ENCODE measurements around the gene EPC2.

Gene EPC2

DNA sequence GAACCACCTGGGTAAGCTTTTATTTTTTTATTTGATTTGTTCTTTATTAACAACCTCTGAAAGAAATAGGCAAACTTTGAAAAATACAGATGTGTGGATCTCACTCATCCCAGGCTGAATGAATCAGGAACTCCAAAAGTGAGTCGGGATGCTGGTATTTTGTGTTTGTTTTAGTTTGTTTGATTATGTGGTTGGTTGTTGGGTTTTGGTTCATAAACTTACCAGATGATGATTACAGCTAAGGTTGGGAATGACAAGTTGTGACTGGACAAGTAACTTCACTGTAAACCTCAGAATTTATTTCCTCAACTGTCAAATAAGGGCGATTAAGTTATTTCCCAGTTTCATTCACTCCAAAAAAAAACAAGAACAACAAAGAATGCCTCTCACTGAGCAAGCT is 150.0 kb downstream of the EPC2 start:
- no peaks in the 10 kb centered on the region for H3K9me3 ChIP-seq (ENCODE audit: insufficient read depth, low read depth, low read length)
- no peak overlapping the region for H3K4me2 ChIP-seq (ENCODE audit: low read depth, low read length, poor library complexity, severe bottlenecking)
- H3K9me2 ChIP-seq (replicated peaks; ENCODE audit: low read depth, low read length): no peaks in the 10 kb centered on the region
- no peak for TF ChIP-seq EZH2phosphoT487 (IDR thresholded peaks at IDR 0.05; ENCODE audit: borderline replicate concordance)
- TF ChIP-seq, protein P1, sequence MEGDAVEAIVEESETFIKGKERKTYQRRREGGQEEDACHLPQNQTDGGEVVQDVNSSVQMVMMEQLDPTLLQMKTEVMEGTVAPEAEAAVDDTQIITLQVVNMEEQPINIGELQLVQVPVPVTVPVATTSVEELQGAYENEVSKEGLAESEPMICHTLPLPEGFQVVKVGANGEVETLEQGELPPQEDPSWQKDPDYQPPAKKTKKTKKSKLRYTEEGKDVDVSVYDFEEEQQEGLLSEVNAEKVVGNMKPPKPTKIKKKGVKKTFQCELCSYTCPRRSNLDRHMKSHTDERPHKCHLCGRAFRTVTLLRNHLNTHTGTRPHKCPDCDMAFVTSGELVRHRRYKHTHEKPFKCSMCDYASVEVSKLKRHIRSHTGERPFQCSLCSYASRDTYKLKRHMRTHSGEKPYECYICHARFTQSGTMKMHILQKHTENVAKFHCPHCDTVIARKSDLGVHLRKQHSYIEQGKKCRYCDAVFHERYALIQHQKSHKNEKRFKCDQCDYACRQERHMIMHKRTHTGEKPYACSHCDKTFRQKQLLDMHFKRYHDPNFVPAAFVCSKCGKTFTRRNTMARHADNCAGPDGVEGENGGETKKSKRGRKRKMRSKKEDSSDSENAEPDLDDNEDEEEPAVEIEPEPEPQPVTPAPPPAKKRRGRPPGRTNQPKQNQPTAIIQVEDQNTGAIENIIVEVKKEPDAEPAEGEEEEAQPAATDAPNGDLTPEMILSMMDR (conservative IDR thresholded peaks at IDR 0.05; ENCODE audit: low read length): no peak
- H3K27me3 ChIP-seq (ENCODE audit: insufficient read depth, low read length, poor library complexity, severe bottlenecking): no peaks in the 10 kb centered on the region
- no peaks in the 10 kb centered on the region for H3F3A ChIP-seq (ENCODE audit: low read depth)
- H3K4me3 ChIP-seq (ENCODE audit: low read length, poor library complexity, severe bottlenecking): no peak overlapping the region
- H4K20me1 ChIP-seq (ENCODE audit: insufficient read depth, low read length, poor library complexity, severe bottlenecking): no peaks in the 10 kb centered on the region
- H3K79me2 ChIP-seq (ENCODE audit: insufficient read depth, low read length): no peaks in the 10 kb centered on the region
- H3K9ac ChIP-seq (ENCODE audit: low read depth, low read length, poor library complexity, severe bottlenecking): no peak overlapping the region
- peaks cover 6% of the 10 kb centered on the region; the same call in 1 of the 2 replicates for H3K36me3 ChIP-seq (ENCODE audit: insufficient read depth, low read length)
- no peaks in the 10 kb centered on the region for H3K4me1 ChIP-seq (ENCODE audit: insufficient read depth, low read length, poor library complexity, severe bottlenecking)
- no peak overlapping the region for H2AFZ ChIP-seq (ENCODE audit: low read length)

DNA sequence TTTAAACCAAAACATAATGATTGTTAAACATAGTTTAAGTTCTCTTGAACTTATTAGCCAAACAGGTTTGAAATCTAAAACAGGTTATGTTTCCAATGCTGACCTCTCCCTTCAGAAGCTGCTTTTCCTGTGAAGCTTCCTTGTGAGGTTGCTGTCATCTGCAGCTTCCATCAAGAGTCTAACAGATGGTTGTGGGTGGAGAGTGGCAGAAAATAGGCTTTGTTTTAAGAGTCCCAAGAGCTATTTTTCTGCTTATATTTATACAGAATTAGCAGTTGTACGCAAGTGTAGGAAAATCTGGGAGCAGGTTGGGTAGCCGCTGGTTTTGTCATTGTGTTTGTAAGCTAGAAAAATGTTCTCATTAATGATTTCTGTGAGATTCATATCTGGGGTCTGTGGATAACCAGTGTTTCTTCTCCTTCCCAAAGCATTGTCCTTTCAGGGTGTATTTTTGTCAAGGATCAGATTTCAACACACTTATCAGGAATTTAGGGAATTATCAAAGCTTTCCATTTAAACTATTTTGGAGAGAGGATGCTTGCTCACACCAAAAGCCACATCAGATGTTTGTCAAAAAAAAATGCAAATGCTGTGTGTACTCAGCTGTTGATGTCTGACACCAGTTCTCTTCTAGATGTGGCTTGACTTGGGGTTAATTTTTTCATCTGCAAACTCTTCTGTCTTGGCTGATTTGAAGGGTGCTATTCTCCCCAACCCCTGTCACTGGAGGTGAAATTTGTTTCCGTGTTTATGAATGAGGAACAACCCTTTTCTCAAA is 152.4 kb downstream of the EPC2 start:
- no peaks in the 10 kb centered on the region for H3F3A ChIP-seq (ENCODE audit: low read depth)
- no peaks in the 10 kb centered on the region for H3K36me3 ChIP-seq (ENCODE audit: insufficient read depth, low read length)
- no peaks in the 10 kb centered on the region for H3K79me2 ChIP-seq (ENCODE audit: insufficient read depth, low read length)
- H3K9ac ChIP-seq (ENCODE audit: low read depth, low read length, poor library complexity, severe bottlenecking): no peak overlapping the region
- H3K9me2 ChIP-seq (replicated peaks; ENCODE audit: low read depth, low read length): no peaks in the 10 kb centered on the region
- H3K9me3 ChIP-seq (ENCODE audit: insufficient read depth, low read depth, low read length): no peaks in the 10 kb centered on the region
- no peaks in the 10 kb centered on the region for H3K27me3 ChIP-seq (ENCODE audit: insufficient read depth, low read length, poor library complexity, severe bottlenecking)
- no peak overlapping the region for H2AFZ ChIP-seq (ENCODE audit: low read length)
- no peaks in the 10 kb centered on the region for H3K4me1 ChIP-seq (ENCODE audit: insufficient read depth, low read length, poor library complexity, severe bottlenecking)
- TF ChIP-seq EZH2phosphoT487 (IDR thresholded peaks at IDR 0.05; ENCODE audit: borderline replicate concordance): no peak
- TF ChIP-seq, protein P1 (conservative IDR thresholded peaks at IDR 0.05; ENCODE audit: low read length): no peak
- H4K20me1 ChIP-seq (ENCODE audit: insufficient read depth, low read length, poor library complexity, severe bottlenecking): no peaks in the 10 kb centered on the region
- no peak overlapping the region for H3K4me3 ChIP-seq (ENCODE audit: low read length, poor library complexity, severe bottlenecking)
- no peak overlapping the region for H3K4me2 ChIP-seq (ENCODE audit: low read depth, low read length, poor library complexity, severe bottlenecking)

DNA sequence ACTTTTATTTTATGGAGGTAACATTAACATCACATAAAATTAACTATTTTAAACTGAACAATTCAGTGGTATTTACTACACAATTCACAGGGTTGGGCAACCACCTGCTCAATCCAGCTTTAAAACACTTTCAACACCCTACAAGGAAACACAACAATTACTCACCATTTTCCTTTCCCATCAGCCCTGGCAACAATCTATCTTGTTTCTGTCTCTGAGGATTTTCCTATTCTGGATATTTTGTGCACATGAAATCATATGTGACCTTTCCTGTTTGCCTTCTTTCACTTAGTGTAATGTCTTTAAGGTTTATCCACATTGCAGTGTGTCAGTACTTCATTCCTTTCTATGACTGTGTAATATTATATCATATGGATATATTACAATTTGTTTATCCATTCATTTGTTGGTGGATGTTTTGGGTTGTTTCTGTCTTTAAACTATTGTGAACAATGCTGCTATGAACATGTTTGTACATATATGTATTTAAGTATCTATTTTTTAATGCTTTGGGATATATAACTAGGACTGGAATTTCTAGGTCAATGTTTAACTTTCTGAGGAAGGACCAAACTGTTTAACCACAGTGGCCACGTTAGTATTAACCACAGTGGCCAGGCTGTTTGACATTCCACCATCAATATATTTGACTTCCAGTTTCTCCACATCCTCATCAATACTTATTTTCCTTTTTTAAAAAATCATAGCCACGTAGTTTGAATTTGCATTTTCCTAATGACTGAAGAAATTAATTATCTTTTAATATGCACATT is 158.1 kb downstream of the EPC2 start:
- Histone ChIP-seq H3F3A (ENCODE audit: low read depth) (no peaks in the 10 kb centered on the region), H3K79me2 (ENCODE audit: insufficient read depth, low read length) (no peaks in the 10 kb centered on the region), H3K9me2 (replicated peaks; ENCODE audit: low read depth, low read length) (no peaks in the 10 kb centered on the region), H3K36me3 (ENCODE audit: insufficient read depth, low read length) (no peaks in the 10 kb centered on the region), H2AFZ (ENCODE audit: low read length) (no peak overlapping the region), H4K20me1 (ENCODE audit: insufficient read depth, low read length, poor library complexity, severe bottlenecking) (no peaks in the 10 kb centered on the region), H3K4me1 (ENCODE audit: insufficient read depth, low read length, poor library complexity, severe bottlenecking) (no peaks in the 10 kb centered on the region), H3K4me3 (ENCODE audit: low read length, poor library complexity, severe bottlenecking) (no peak overlapping the region), H3K4me2 (ENCODE audit: low read depth, low read length, poor library complexity, severe bottlenecking) (no peak overlapping the region), H3K9ac (ENCODE audit: low read depth, low read length, poor library complexity, severe bottlenecking) (no peak overlapping the region), H3K9me3 (ENCODE audit: insufficient read depth, low read depth, low read length) (no peaks in the 10 kb centered on the region), H3K27me3 (ENCODE audit: insufficient read depth, low read length, poor library complexity, severe bottlenecking) (no peaks in the 10 kb centered on the region)
- TF ChIP-seq, protein P1 (conservative IDR thresholded peaks at IDR 0.05; ENCODE audit: low read length): no peak
- no peak for TF ChIP-seq EZH2phosphoT487 (IDR thresholded peaks at IDR 0.05; ENCODE audit: borderline replicate concordance)
